ENCODE measurements around the gene PTPRT. TPM values are rescaled to one million over a fixed set of nuclear protein-coding genes. Genes with fewer than 3 reads are reported as not detected.

Gene PTPRT
- total and polyA plus RNA-seq, 2 experiments from 2014 or later = not detected

GRCh38 chr20:42134265-42135098 is 1055.2 kb downstream of the PTPRT start:
- Histone ChIP-seq H3K27me3 (ENCODE audit: insufficient read depth) (no peaks in the 10 kb centered on the region), H3K36me3 (ENCODE audit: insufficient read depth) (no peaks in the 10 kb centered on the region), H3K4me3 (no peak overlapping the region), H4K20me1 (replicated peaks; ENCODE audit: insufficient read depth) (no peaks in the 10 kb centered on the region), H3K4me1 (ENCODE audit: insufficient read depth) (no peaks in the 10 kb centered on the region), H2AFZ (no peak overlapping the region), H3F3A (replicated peaks; ENCODE audit: low read depth) (no peaks in the 10 kb centered on the region), H3K27ac (ENCODE audit: low read depth) (no peak overlapping the region), H3K79me2 (replicated peaks; ENCODE audit: insufficient read depth) (no peaks in the 10 kb centered on the region), H3K9me2 (ENCODE audit: insufficient read depth) (no peaks in the 10 kb centered on the region), H3K4me2 (no peak overlapping the region)
- Mint-ChIP-seq H3K4me1 (no peaks in the 10 kb centered on the region), H3K9me3 (peaks cover 97% of the 10 kb centered on the region), H3K4me3 (no peak overlapping the region), H3K36me3 (ENCODE audit: low read depth) (peaks cover 37% of the 10 kb centered on the region), H3K27me3 (ENCODE audit: insufficient read depth, low read depth, poor library complexity) (peaks cover 13% of the 10 kb centered on the region), H3K27ac (no peak overlapping the region)
- ATAC-seq = no peak
- TF ChIP-seq POLR2AphosphoS5 (IDR thresholded peaks at IDR 0.05; ENCODE audit: low read depth) = no peak
- TF ChIP-seq EZH2 (IDR thresholded peaks at IDR 0.05; ENCODE audit: low read depth, unreplicated experiment) = no peak
- no peak for TF ChIP-seq CTCF (conservative IDR thresholded peaks at IDR 0.05; ENCODE audit: low read depth in 2 of 2)
- TF ChIP-seq STAT1 (IDR thresholded peaks at IDR 0.05; ENCODE audit: unreplicated experiment) = no peak
- TF ChIP-seq JUNB (IDR thresholded peaks at IDR 0.05; ENCODE audit: unreplicated experiment) = no peak
- no peak for TF ChIP-seq EZH2phosphoT487 (IDR thresholded peaks at IDR 0.05; ENCODE audit: unreplicated experiment)
- no peak for TF ChIP-seq ZNF462 (CRISPR knock-in tag; IDR thresholded peaks at IDR 0.05)
- no peak for TF ChIP-seq ETS1 (IDR thresholded peaks at IDR 0.05)
- TF ChIP-seq ZNF331 (CRISPR knock-in tag; IDR thresholded peaks at IDR 0.05; ENCODE audit: low read depth) = no peak
- TF ChIP-seq CREB1 (CRISPR knock-in tag; IDR thresholded peaks at IDR 0.05; ENCODE audit: low read depth) = no peak
- no peak for DNase-seq (ENCODE audit: low spot score)
